Activated CD4-positive, alpha-beta T cell treated with anti-CD3 and anti-CD28 coated beads for 48 hours (primary cell): Measurements from ENCODE around the gene FAM170B.

Experiments used
- DNase-seq: peaks from one replicate; pipeline ENCODE4 v3.0.0-alpha.2; 2020

The FAM170B gene

GRCh38 chr10:49119746-49120145 is 14.1 kb downstream of the FAM170B start:
- DNase-seq = no peak

GRCh38 chr10:49118430-49119074 is 15.3 kb downstream of the FAM170B start:
- DNase-seq = no peak

- no peak for DNase-seq
Observed at GRCh38 chr10:49117376-49118070, 16.3 kb downstream of the FAM170B start.

GRCh38 chr10:49116509-49117375 is 17.1 kb downstream of the FAM170B start:
- no peak for DNase-seq

DNA sequence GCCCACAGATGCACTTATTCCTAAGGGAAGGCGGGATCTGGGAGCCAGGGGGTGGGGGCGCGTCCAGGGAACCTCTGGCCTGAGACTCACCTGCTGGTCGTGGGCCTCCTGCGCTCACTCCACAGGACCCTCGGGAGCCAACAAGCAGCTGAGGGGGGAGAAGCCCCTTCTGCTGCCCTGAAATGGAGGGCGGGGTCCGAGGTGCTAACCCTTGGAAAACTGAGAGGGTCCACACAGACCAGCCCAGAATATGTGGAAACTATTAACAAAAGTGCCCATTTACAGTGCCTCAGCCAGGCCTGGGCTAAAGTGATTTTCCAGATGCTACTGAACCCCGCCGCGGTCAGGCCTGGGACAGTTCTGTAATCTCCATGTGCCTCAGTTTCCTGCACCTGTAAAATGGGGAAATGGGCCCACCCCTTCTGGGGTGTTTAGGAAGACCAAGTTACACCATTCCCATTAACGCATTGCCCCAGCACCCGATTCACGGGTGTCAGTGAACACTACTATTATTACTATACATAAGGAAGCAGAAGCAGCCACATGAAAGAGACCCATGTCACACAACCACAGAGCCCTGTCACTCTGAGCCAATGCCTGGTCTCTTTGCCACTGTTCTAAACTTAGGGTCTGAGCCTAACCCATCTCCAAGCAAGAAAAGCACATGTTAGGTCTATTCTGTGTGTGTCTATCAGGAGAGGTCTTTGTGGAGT is 17.9 kb downstream of the FAM170B start:
- no peak for DNase-seq

- no peak for DNase-seq
Observed at GRCh38 chr10:49115015-49115795, 18.6 kb downstream of the FAM170B start, which contains the start of gene VSTM4. VSTM4 (minus strand) TSS chr10:49115522; CDS start chr10:49115485, 37 bp downstream.

- DNase-seq = no peak
Observed at GRCh38 chr10:49114718-49115014, 19.2 kb downstream of the FAM170B start.

- no peak for DNase-seq
Observed at GRCh38 chr10:49113741-49114141, 20.1 kb downstream of the FAM170B start.

- DNase-seq = no peak
Observed at GRCh38 chr10:49112851-49113250, 21.0 kb downstream of the FAM170B start.

DNA sequence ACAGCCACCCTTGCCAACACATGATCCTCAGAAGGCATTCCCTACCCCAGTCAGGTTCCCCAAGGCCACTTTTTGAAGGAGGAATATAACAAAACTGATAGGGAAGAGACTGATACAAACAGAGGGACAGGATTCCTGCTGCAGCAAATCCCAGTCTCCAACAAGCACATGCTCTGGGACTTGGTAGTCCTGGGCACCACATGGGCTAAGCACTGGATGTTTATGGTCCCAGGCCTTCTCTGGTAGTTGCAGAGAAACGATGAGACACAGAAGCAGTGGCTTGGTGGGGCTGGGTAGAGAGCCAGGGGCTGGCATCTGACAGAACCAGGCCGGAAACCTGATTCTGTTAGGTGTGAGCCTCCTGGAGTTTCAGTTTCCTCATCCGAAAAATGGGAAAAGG is 21.7 kb downstream of the FAM170B start:
- no peak for DNase-seq

- no peak for DNase-seq
Observed at GRCh38 chr10:49111320-49111698, 22.5 kb downstream of the FAM170B start.

DNA sequence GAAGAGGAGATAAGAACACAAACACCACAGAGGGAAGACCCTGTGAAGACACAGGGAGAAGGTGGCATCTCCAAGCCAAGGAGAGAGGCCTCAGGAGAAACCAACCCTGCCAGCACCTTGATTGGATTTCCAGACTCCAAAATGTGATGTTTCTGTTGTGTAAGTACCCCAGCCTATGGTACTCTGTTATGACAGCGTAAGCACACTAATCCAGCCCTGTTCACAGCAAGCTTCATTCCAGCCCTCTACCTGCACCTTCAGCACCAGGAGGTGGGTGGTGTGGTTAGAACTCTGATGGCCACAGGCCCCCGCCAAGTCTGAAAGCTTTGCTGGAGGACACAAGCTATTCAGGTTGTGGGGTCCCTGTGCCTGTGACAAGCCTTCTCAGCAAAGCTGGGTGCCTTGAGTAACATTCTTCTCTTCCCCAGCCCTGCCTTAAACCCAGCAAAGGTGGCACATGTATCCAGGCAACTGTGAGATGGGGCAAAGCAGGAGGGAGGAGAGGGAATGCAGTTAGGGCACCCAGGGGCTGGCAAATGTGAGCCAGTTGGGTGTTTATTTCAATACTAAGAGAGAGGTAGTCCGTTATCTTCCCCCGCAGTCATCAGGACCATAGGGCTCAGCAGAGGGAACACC is 23.0 kb downstream of the FAM170B start:
- no peak for DNase-seq

DNA sequence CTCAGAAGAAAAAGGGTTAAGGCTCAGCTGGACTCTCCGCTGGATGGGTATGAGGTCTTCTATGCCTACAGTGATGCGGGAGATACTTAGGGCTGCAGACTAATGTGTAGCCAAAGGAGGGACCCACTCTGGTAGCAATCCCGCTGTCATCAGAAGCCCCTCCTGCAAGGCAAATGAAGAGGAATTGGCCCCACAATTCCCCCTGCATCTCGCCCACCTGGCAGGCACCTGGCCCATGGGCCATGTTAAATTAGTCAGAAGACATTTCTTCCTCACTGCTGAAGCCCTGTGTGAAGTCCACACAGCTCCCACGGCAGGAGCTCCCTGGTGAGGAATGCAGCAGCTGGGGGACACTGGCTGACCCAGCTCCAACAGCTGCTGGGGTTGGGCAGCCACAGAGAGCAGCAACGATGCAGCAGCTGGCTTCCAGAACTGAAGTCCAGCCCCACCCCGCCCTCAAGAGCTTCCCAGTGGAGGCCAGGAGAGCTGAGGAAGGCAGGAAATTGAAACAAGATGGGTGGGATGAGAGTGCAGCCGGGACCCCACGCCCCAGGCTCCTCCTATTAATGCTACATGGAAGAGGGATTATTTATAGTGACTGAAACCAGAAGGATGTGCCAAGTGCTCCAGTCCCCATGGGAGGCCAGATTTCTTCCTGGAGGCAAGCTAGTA is 24.0 kb downstream of the FAM170B start:
- DNase-seq = no peak

DNA sequence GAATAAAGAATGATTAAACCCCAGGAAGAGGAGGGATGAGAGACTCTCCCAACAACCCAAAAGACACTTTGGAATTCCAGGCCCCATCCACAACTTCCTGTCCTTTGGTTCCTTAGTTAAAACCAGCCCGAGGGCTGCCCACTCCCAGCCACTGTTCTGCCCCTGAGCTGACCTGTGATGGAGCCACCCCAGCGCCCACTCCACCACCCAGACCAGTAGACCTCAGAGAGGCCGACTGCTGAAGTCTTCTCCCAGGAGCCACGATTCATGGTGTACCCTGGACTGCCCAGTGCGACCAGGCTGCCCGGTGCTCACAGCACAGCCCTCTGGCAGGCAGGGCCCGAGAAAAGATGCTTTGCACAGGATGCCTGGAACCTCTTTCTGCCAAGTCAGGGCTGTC is 25.2 kb downstream of the FAM170B start:
- no peak for DNase-seq

DNA sequence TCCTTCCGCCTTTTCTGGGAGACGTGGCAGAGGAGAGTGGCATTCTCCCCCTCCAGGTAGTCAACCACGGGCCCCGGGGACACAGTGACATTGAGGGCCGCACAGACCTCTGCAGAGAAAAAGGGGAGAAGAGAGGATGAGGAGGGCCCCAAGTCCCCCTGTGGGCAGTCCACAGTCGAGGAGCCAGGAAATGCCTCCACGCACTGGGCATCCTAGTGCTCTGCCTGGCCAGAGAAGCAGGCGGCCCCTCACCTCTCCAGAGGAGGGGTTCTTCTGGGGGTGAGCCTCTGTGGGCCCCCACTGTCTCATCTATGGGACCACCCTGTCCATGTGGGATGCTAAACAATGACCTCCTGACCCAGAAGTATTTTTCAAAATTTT is 25.9 kb downstream of the FAM170B start:
- DNase-seq = no peak

DNA sequence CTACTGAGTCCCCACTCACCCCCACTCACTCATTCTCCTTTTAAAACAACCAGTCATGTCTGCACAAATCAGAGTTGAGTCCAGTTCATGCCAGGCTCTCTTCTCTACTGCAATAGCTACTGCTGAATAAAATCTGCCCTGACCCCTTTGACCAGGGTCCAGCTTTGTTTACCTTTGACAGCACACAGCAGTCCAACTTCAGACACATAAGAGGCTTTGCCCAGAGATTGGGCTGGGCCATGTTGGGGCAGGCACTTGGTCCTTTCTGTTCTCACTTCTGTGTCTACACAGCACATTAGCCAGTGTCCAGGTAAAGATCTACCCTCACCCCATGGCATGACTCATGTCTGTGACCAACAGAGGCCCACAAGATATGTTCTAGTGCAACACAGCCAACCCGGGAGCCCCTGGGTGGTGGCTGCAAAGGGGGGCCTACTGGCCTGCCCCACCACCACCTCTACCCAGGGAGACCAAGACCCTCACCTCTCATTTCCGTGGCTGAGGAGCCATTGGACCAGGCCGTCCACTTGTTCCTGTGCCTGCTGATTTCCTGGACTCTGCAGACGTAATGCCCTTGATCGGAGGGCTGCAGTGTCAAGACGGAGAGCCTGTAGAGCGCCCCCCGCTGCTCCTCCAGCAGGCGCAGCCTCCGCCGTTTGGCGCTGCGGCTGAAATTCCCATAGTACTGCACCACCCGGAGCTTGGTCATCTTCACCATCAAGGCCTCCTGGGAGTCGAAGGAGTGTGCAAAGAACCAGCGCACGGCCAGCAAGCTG is 26.5 kb downstream of the FAM170B start:
- DNase-seq = no peak

DNA sequence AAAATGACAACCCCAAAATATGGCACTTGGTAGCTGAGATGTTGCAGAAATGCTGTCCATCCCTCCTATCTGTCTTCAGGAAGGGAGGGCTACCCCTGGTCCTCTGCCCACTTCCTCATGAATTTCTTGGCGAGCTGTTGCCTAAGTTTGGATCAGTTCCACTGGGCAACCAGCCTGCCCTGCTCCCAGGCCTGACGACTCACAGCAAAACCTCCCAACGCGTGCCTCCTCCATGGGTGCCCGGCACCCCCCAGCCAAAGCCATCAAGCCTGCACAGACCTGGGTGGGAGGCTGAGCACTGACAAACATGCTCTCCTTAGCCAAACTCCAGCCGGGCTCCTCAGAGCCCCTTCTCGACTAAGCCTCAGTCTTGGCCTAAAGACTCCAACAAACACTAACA is 27.4 kb downstream of the FAM170B start:
- no peak for DNase-seq

GRCh38 chr10:49105076-49105475 is 28.7 kb downstream of the FAM170B start:
- no peak for DNase-seq

DNA sequence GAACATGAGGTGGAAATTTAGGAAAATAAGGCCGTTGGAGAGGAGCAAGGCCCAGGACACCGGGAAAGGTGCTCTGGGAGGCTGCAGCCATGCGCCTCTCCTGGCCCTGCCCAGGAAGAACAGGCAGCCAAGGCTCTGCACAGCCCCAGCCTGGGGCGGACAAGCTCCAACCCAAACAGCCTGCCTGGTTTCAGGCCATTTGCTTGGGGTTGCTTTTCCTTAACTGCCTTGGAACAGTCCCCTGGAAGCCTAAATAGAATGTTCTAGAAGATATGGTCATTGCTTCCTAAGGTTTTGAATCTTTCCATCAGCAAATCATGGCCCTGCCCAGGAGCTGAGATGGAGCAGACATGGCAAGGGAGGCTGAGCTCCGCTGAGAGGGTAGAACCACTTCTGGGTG is 29.5 kb downstream of the FAM170B start:
- no peak for DNase-seq

- no peak for DNase-seq
Observed at GRCh38 chr10:49103761-49104160, 30.1 kb downstream of the FAM170B start.

DNA sequence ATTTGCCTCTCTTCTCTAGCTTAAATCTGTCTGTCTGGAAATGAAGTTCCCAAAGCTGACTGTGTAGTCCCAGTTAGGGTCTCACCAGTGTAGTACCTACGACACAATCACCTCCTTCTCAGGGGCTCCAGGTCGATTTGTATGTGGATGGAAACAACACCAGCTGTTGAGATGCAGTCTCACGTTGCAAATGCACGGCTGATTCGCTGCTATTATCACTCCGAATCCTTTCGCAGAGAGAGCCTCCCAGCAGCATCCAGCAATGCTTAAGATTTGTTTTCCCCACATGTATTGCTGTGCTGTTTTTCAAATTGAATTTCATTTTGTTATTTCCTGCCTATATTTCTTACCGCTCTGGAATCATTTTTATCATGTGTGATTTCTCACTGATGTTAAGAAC is 34.8 kb downstream of the FAM170B start:
- DNase-seq = no peak
